ENCODE measurements around the gene TXNRD1.

TXNRD1 gene

GRCh38 chr12:104354167-104354867 lies 138.7 kb downstream of the TXNRD1 start:
- no peak overlapping the region for H3K4me3 ChIP-seq (ENCODE audit: low read depth, low read length)
- no peak for DNase-seq (ENCODE audit: low read depth)

GRCh38 chr12:104354868-104355570 lies 139.4 kb downstream of the TXNRD1 start:
- DNase-seq (ENCODE audit: low read depth) = no peak
- H3K4me3 ChIP-seq (ENCODE audit: low read depth, low read length) = no peak overlapping the region

- DNase-seq (ENCODE audit: low read depth) = no peak
- no peak overlapping the region for H3K4me3 ChIP-seq (ENCODE audit: low read depth, low read length)
Observed at GRCh38 chr12:104355630-104356029, 140.1 kb downstream of the TXNRD1 start.

GRCh38 chr12:104356231-104357115 lies 140.9 kb downstream of the TXNRD1 start:
- no peak for DNase-seq (ENCODE audit: low read depth)
- H3K4me3 ChIP-seq (ENCODE audit: low read depth, low read length) = no peak overlapping the region

GRCh38 chr12:104357421-104357952 lies 141.9 kb downstream of the TXNRD1 start:
- DNase-seq (ENCODE audit: low read depth) = peak; percentile 30
- no peak overlapping the region for H3K4me3 ChIP-seq (ENCODE audit: low read depth, low read length)

GRCh38 chr12:104358353-104359003 lies 142.9 kb downstream of the TXNRD1 start:
- no peak for DNase-seq (ENCODE audit: low read depth)
- H3K4me3 ChIP-seq (ENCODE audit: low read depth, low read length) = no peak overlapping the region

- no peak for DNase-seq (ENCODE audit: low read depth)
- no peak overlapping the region for H3K4me3 ChIP-seq (ENCODE audit: low read depth, low read length)
Observed at GRCh38 chr12:104359216-104359615, 143.6 kb downstream of the TXNRD1 start.

GRCh38 chr12:104360157-104360556 lies 144.6 kb downstream of the TXNRD1 start:
- no peak overlapping the region for H3K4me3 ChIP-seq (ENCODE audit: low read depth, low read length)
- no peak for DNase-seq (ENCODE audit: low read depth)

GRCh38 chr12:104360983-104361707 lies 145.6 kb downstream of the TXNRD1 start:
- no peak for DNase-seq (ENCODE audit: low read depth)
- H3K4me3 ChIP-seq (ENCODE audit: low read depth, low read length) = no peak overlapping the region

GRCh38 chr12:104365921-104366410 lies 150.4 kb downstream of the TXNRD1 start:
- DNase-seq (ENCODE audit: low read depth) = no peak
- no peak overlapping the region for H3K4me3 ChIP-seq (ENCODE audit: low read depth, low read length)

- H3K4me3 ChIP-seq (ENCODE audit: low read depth, low read length) = no peak overlapping the region
- no peak for DNase-seq (ENCODE audit: low read depth)
Observed at GRCh38 chr12:104369708-104370107, 154.1 kb downstream of the TXNRD1 start.

GRCh38 chr12:104371043-104371870 lies 155.7 kb downstream of the TXNRD1 start:
- no peak for DNase-seq (ENCODE audit: low read depth)

GRCh38 chr12:104372061-104372720 lies 156.6 kb downstream of the TXNRD1 start:
- DNase-seq (ENCODE audit: low read depth) = no peak
- H3K4me3 ChIP-seq (ENCODE audit: low read depth, low read length) = no peak overlapping the region

More at GRCh38 chr12:104371043-104371870, 155.7 kb downstream of the TXNRD1 start:
- H3K4me3 ChIP-seq (ENCODE audit: low read depth, low read length) = no peak overlapping the region

- DNase-seq (ENCODE audit: low read depth) = no peak
Observed at GRCh38 chr12:104372721-104373335, 157.2 kb downstream of the TXNRD1 start.

GRCh38 chr12:104374071-104374470 lies 158.5 kb downstream of the TXNRD1 start:
- no peak for DNase-seq (ENCODE audit: low read depth)
- no peak overlapping the region for H3K4me3 ChIP-seq (ENCODE audit: low read depth, low read length)

More at GRCh38 chr12:104372721-104373335, 157.2 kb downstream of the TXNRD1 start:
- no peak overlapping the region for H3K4me3 ChIP-seq (ENCODE audit: low read depth, low read length)

GRCh38 chr12:104374806-104375205 lies 159.2 kb downstream of the TXNRD1 start:
- DNase-seq (ENCODE audit: low read depth) = no peak
- H3K4me3 ChIP-seq (ENCODE audit: low read depth, low read length) = no peak overlapping the region

- no peak for DNase-seq (ENCODE audit: low read depth)
- no peak overlapping the region for H3K4me3 ChIP-seq (ENCODE audit: low read depth, low read length)
Observed at GRCh38 chr12:104375775-104376174, 160.2 kb downstream of the TXNRD1 start.
